GM12873 (cell line): Measurements from ENCODE around the gene RNF17.
A peak's percentile ranks its signal among the peaks of the same experiment; 100 is the strongest.

Source experiments
- CTCF ChIP-seq: IDR thresholded peaks from 2 replicates; pipeline ENCODE4 v1.5.1; 2012; ENCODE audit warnings: low read depth, mild to moderate bottlenecking, moderate library complexity, low read length, control low read depth; ENCODE audit not compliant: insufficient read depth; ENCODE audit errors: missing control alignments

The RNF17 gene

GRCh38 chr13:24865163-24865953, 101.4 kb downstream of the RNF17 start:
- no peak for TF ChIP-seq CTCF

- TF ChIP-seq CTCF = peak; percentile 7
These were observed 102.5 kb downstream of the RNF17 start for GRCh38 chr13:24866488-24866887.

- no peak for TF ChIP-seq CTCF
These were observed 104.9 kb downstream of the RNF17 start for GRCh38 chr13:24868874-24869273.

DNA sequence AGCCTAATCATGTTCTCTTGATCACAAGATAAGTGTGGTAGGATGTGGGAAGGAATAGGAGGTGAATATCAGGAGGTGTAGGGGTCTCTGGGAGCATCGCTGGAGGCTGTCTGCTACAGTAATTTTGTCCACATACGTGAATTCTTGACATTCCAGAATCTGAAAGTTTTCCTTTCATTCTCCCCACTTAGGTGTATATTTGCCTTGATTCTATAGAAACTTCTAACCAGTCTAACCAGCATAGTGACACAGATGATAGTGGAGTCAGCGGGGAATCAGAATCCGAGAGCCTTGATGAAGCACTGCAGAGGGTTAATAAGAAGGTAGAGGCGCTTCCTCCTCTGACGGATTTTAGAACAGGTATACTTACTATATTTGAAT, 106.4 kb downstream of the RNF17 start:
- TF ChIP-seq CTCF = no peak

DNA sequence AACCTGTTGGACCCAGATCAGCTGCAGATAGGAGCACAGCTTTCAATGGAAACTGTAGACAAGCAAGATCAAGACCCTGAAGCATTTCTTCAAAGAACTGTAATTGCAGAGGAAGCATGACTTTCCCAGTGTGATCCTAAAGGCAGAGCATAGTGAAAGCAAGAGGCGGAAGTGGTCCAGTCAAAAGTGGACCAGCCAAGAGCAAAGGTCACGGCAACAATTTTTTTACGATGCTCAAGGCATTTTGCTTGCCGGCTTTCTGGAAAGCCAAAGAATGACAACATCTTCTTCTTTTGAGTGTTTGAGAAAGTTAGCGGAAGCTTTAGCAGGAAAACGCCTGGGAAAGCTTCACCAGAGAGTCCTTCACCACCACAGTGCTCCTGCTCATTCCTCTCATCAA, 111.6 kb downstream of the RNF17 start:
- no peak for TF ChIP-seq CTCF

DNA sequence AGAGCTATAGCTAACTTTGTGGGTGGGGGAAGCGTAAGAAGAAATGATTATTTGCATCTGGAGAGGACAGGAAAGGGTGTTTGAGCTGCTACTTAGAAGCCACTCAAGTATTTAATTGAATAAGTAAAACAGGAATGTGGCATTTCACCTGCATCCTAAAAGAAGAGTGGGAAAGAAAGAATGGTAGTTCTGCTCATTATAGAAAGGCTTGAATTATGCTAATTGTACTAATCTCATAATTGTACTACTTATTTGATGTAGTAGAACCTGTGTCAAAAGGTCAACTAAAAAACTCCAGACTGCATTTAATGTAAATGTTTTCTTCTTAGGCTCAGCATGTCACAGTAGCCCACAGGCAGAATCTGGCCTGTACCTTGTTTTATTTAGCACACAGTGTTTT, 113.6 kb downstream of the RNF17 start:
- TF ChIP-seq CTCF = no peak

DNA sequence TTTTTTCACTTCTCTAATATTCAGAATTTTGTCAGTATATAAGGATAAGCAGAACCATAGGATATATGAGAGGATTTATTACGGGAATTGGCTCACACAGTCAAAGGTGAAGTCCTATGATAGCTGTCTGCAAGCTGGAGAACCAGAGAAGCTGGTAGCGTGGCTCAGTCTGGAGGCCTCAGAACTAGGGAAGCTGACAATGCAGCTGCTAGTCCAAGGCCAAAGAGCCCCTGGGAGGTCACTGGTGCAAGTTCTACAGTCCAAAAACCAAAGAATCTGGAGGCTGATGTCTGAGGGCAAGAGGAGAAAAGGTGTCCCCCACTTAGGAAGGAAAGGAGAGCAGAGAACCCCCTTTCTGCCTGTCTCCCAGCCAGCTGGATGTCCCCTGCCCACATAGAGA, 114.4 kb downstream of the RNF17 start:
- no peak for TF ChIP-seq CTCF

GRCh38 chr13:24882665-24883064, 118.7 kb downstream of the RNF17 start:
- TF ChIP-seq CTCF = no peak
